ENCODE results near the gene FMNL1. TPM values are rescaled to one million over a fixed set of nuclear protein-coding genes. Genes with fewer than 3 reads are reported as not detected.

Gene FMNL1
- total RNA-seq, 2 donors from 2014 or later, result 4.0 to 5.2 TPM

- no peak overlapping the region for H3K4me3 ChIP-seq
- peaks cover under 1 to 30% of the 10 kb centered on the region in 2 donors for H3K36me3 ChIP-seq (replicated peaks in 1 of 2; ENCODE audit: insufficient read depth in 1 of 2, low read depth in 2 of 2)
- no peaks in the 10 kb centered on the region for H3K9me3 ChIP-seq
- H3K27me3 ChIP-seq, result no peaks in the 10 kb centered on the region
- intact Hi-C loops (cut with DNase I), result no loop called here
- ATAC-seq, result no peak
- no peak for TF ChIP-seq CTCF (IDR thresholded peaks at IDR 0.05)
- no peak for TF ChIP-seq POLR2A (IDR thresholded peaks at IDR 0.05)
- H3K4me1 ChIP-seq, result peaks cover 15% of the 10 kb centered on the region
- WGBS, 2 donors, result 93 to 94% methylated on average over 3 to 11 of the region's 14 CpGs
- DNase-seq, result no peak
- no peak overlapping the region for H3K27ac ChIP-seq
Observed at GRCh38 chr17:45264430-45264829, 42.7 kb downstream of the FMNL1 start.

GRCh38 chr17:45264988-45265387 is 43.3 kb downstream of the FMNL1 start:
- TF ChIP-seq CTCF (IDR thresholded peaks at IDR 0.05) (no peak), POLR2A (IDR thresholded peaks at IDR 0.05) (no peak)
- DNase-seq (no peak), ATAC-seq (no peak)
- WGBS, 2 donors, result 54 to 82% methylated on average over 2 to 8 of the region's 8 CpGs
- intact Hi-C loops (cut with DNase I), result no loop called here
- no peak overlapping the region for H3K4me3 ChIP-seq
- no peaks in the 10 kb centered on the region for H3K27me3 ChIP-seq
- no peaks in the 10 kb centered on the region for H3K9me3 ChIP-seq
- peaks cover 15% of the 10 kb centered on the region for H3K4me1 ChIP-seq
- peaks cover 6 to 34% of the 10 kb centered on the region in 2 donors for H3K36me3 ChIP-seq (replicated peaks in 1 of 2; ENCODE audit: insufficient read depth in 1 of 2, low read depth in 2 of 2)
- H3K27ac ChIP-seq, result no peak overlapping the region

- peaks cover 11 to 41% of the 10 kb centered on the region in 2 donors for H3K36me3 ChIP-seq (replicated peaks in 1 of 2; ENCODE audit: insufficient read depth in 1 of 2, low read depth in 2 of 2)
- no peaks in the 10 kb centered on the region for H3K9me3 ChIP-seq
- H3K27me3 ChIP-seq, result no peaks in the 10 kb centered on the region
- no peak for TF ChIP-seq POLR2A (IDR thresholded peaks at IDR 0.05)
- no peak for TF ChIP-seq CTCF (IDR thresholded peaks at IDR 0.05)
- DNase-seq (no peak), ATAC-seq (no peak)
- 53 to 83% methylated on average over 1 of the region's 1 CpG for WGBS, 2 donors
- no peak overlapping the region for H3K27ac ChIP-seq
- H3K4me1 ChIP-seq, result peaks cover 15% of the 10 kb centered on the region
- H3K4me3 ChIP-seq, result no peak overlapping the region
- intact Hi-C loops (cut with DNase I), result no loop called here
Observed at GRCh38 chr17:45265821-45266220, 44.1 kb downstream of the FMNL1 start.

- Histone ChIP-seq H3K27ac (no peak overlapping the region), H3K4me1 (peaks cover 14% of the 10 kb centered on the region), H3K9me3 (no peaks in the 10 kb centered on the region), H3K4me3 (no peak overlapping the region), H3K36me3 (replicated peaks in 1 of 2; ENCODE audit: insufficient read depth in 1 of 2, low read depth in 2 of 2) (peaks cover 11 to 45% of the 10 kb centered on the region in 2 donors), H3K27me3 (no peaks in the 10 kb centered on the region)
- ATAC-seq (no peak), DNase-seq (no peak)
- TF ChIP-seq CTCF (IDR thresholded peaks at IDR 0.05), result no peak
- TF ChIP-seq POLR2A (IDR thresholded peaks at IDR 0.05), result no peak
- intact Hi-C loops (cut with DNase I), result no loop called here
- 96 to 100% methylated on average over 1 to 9 of the region's 13 CpGs for WGBS, 2 donors
Observed at GRCh38 chr17:45266372-45266926, 44.8 kb downstream of the FMNL1 start.

- Histone ChIP-seq H3K36me3 (replicated peaks in 1 of 2; ENCODE audit: insufficient read depth in 1 of 2, low read depth in 2 of 2) (peaks cover 11 to 48% of the 10 kb centered on the region in 2 donors), H3K27ac (no peak overlapping the region), H3K4me3 (no peak overlapping the region), H3K9me3 (no peaks in the 10 kb centered on the region), H3K4me1 (peaks cover 3% of the 10 kb centered on the region), H3K27me3 (no peaks in the 10 kb centered on the region)
- 93% methylated on average over 7 to 10 of the region's 10 CpGs for WGBS, 2 donors
- ATAC-seq, result no peak
- DNase-seq, result no peak
- intact Hi-C loops (cut with DNase I), result no loop called here
- TF ChIP-seq CTCF (IDR thresholded peaks at IDR 0.05), result no peak
- no peak for TF ChIP-seq POLR2A (IDR thresholded peaks at IDR 0.05)
Observed at GRCh38 chr17:45267436-45268055, 45.9 kb downstream of the FMNL1 start.

Data from body of pancreas (tissue), 4 donors.